Heart left ventricle (tissue), 16 donors: Measurements from ENCODE around the gene SUPT5H. TPM values are rescaled to one million over a fixed set of nuclear protein-coding genes. Genes with fewer than 3 reads are reported as not detected.
A peak's percentile ranks its signal among the peaks of the same experiment; 100 is the strongest.

ENCODE experiments used
- ATAC-seq, 4 donors: fragments of 200-7000 bp; cut with Tn5 transposase; one replicate each; pipeline ENCODE4 v1.9.1; 2020 to 2022; ENCODE audit warnings: moderate library complexity in 4 of 4, mild to moderate bottlenecking in 3 of 4, moderate number of reproducible peaks in 1 of 4
- DNase-seq, 5 donors: peaks; one replicate each; pipeline ENCODE4 v3.0.0-alpha.2; 2020
- H3K27ac ChIP-seq, 12 donors: fragments of 200-600 bp; sonication (generic) in 4 of 12; one replicate each; pipeline versions ENCODE4 v1.5.0 to v1.8.0; 2016 to 2022; ENCODE audit warnings: mild to moderate bottlenecking in 2 of 12
- H3K27me3 ChIP-seq, 9 donors: fragments of 200-600 bp; sonication (generic) in 2 of 9; one replicate each; pipeline versions ENCODE4 v1.5.1 to v1.8.0; 2016 to 2022; ENCODE audit warnings: mild to moderate bottlenecking in 3 of 9
- H3K36me3 ChIP-seq, 9 donors: fragments of 200-600 bp; sonication (generic) in 2 of 9; one replicate each; pipeline versions ENCODE4 v1.5.0 to v1.8.0; 2018 to 2022; ENCODE audit warnings: mild to moderate bottlenecking in 2 of 9
- H3K4me1 ChIP-seq, 12 donors: fragments of 200-600 bp; sonication (generic) in 4 of 12; one replicate each; pipeline versions ENCODE4 v1.5.0 to v1.8.0; 2016 to 2022; ENCODE audit warnings: mild to moderate bottlenecking in 3 of 12
- H3K4me3 ChIP-seq, 12 donors: fragments of 200-600 bp; sonication (generic) in 4 of 12; one replicate each; pipeline versions ENCODE4 v1.5.0 to v1.8.0; 2017 to 2022; ENCODE audit warnings: mild to moderate bottlenecking in 9 of 12, moderate library complexity in 4 of 12
- H3K9me3 ChIP-seq, 12 donors: fragments of 200-600 bp; sonication (generic) in 4 of 12; one replicate each; pipeline versions ENCODE4 v1.5.0 to v1.8.0; 2016 to 2022; ENCODE audit warnings: mild to moderate bottlenecking in 1 of 12
- POLR2A ChIP-seq, 2 donors: fragments of 450-650 bp; IDR thresholded peaks; one replicate each; pipeline ENCODE4 v1.6.1; 2017; ENCODE audit warnings: antibody characterized with exemption in 2 of 2, mild to moderate bottlenecking in 2 of 2, moderate library complexity in 2 of 2
- WGBS, 4 donors: extraction: QIAGEN DNeasy Blood & Tissue Kit in 2 of 4; methylation state at CpG; one replicate each; pipeline versions ENCODE4 v1.1.5 to v1.1.7; 2013 to 2018; 5-methylcytosine and 5-hydroxymethylcytosine counted together
- intact Hi-C, 10 donors: fragments of 100-400 bp; cut with DNase I; formaldehyde crosslinking; loops; one replicate each; pipeline versions ENCODE4 v1.11.1 to v1.14.2; 2022
- polyA plus RNA-seq, 2 donors: library from polyadenylated mRNA; stranded (reverse); fragments of 200-250 nt; gene quantifications; one replicate each; pipeline ENCODE4 v1.2.3, GENCODE V29; 2013
- total RNA-seq, 9 donors: library from RNA; depleted of rRNA in 2 of 9; stranded (reverse); fragments of >200 nt in 2 of 9; fragmentation: NEBNext Ultra II Directional in 3 of 9; extraction: Animal tissue kit (Norgen Biotek cat#: 25700) in 3 of 9; gene quantifications; one replicate each; pipeline versions ENCODE4 v1.1.0 to v1.2.4, GENCODE V29; 2016 to 2023
- TF ChIP-seq, protein P1 (sequence below), 12 donors: fragments of 200-600 bp; sonication (generic) in 4 of 12; IDR thresholded peaks; one replicate each; pipeline versions ENCODE4 v1.5.0 to v1.8.0; 2018 to 2022; ENCODE audit warnings: antibody characterized with exemption in 12 of 12, mild to moderate bottlenecking in 5 of 12
- donor health status: ischemic (EF 13 %, LVEDD 7.1; RV severe dilation, severe dysfunction).
- donor health status: healthy with polysubstance abuse.
- donor health status: DM: no; HTN: yes; CAD: no.
- donor health status: DM: no; HTN: no; CAD: no.
- donor health status: ischemic (EF 25% LVEDD 6.9; RV normal size, moderate dysfunction).
- donor health status: ischemic (EF 25% LVEDD 5.7; RV mildly dilated, moderate dysfunction).
- donor health status: healthy.
- donor health status: DM: yes; HTN: yes; CAD: no.
- donor health status: ischemic (EF 35%, LVEDD 5.7; RV mildly dilated, moderate dysfunction).
- donor health status: nonischemic (EF 11% LVEDD 7.7; RV severe dilation, severe dysfunction).
- donor health status: DM: yes; HTN: yes; CAD: no.
- donor health status: PGD.
- donor health status: ischemic (EF 29% LVEDD 5.4; RV normal size, mild dysfunction).
- donor health status: nonischemic (EF 23%, LVEDD 6.1; RV moderate dilation, normal function).

Gene SUPT5H
- total and polyA plus RNA-seq, 11 donors = 63.8 to 113 (median 81.7) TPM

DNA sequence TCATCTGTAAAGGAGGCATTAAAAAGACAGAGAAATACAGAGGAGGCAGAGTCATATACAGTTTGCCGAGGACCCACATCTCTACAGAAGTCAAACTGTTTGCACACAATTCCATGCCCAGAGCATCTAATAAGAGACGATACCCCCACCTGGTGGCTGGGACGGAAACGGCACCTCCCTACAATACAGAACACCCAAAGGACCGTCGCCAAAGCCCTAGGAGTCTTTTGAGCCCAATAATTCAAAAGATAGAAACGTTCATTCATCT lies 33.6 kb upstream of the SUPT5H start:
- intact Hi-C loops = loop anchor here in 8 of 10 donors (1.0 to 10.0 kb wide), 14 partner anchors 9 to 289 kb away; partner anchors contain the start of genes PAK4 (in 2 of the 8), RPS16 (in 2 of the 8), SAMD4B (in 2 of the 8) and EID2B (in 1 of the 8)
- Histone ChIP-seq H3K4me3 (peak overlapping the region in 10 of 12 donors; percentile 10 to 100 (median 86)), H3K27me3 (peaks cover 0 to 5% (median 0%) of the 10 kb centered on the region in 9 donors), H3K9me3 (no peaks in the 10 kb centered on the region), H3K27ac (peak overlapping the region; percentile 94 to 100 (median 99)), H3K36me3 (peaks cover 3 to 27% (median 20%) of the 10 kb centered on the region in 9 donors), H3K4me1 (peaks cover 7 to 60% (median 36%) of the 10 kb centered on the region in 12 donors)
- peak; percentile 88 to 94 (median 90) for DNase-seq
- no peak for TF ChIP-seq POLR2A (IDR thresholded peaks at IDR 0.05)
- TF ChIP-seq, protein P1, sequence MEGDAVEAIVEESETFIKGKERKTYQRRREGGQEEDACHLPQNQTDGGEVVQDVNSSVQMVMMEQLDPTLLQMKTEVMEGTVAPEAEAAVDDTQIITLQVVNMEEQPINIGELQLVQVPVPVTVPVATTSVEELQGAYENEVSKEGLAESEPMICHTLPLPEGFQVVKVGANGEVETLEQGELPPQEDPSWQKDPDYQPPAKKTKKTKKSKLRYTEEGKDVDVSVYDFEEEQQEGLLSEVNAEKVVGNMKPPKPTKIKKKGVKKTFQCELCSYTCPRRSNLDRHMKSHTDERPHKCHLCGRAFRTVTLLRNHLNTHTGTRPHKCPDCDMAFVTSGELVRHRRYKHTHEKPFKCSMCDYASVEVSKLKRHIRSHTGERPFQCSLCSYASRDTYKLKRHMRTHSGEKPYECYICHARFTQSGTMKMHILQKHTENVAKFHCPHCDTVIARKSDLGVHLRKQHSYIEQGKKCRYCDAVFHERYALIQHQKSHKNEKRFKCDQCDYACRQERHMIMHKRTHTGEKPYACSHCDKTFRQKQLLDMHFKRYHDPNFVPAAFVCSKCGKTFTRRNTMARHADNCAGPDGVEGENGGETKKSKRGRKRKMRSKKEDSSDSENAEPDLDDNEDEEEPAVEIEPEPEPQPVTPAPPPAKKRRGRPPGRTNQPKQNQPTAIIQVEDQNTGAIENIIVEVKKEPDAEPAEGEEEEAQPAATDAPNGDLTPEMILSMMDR (IDR thresholded peaks at IDR 0.05) = peak; percentile 87 to 99 (median 94)
- 0 to 1% (median 0%) methylated on average over 7 of the region's 7 CpGs for WGBS, 4 donors
- peak; percentile 28 to 53 (median 36) for ATAC-seq

DNA sequence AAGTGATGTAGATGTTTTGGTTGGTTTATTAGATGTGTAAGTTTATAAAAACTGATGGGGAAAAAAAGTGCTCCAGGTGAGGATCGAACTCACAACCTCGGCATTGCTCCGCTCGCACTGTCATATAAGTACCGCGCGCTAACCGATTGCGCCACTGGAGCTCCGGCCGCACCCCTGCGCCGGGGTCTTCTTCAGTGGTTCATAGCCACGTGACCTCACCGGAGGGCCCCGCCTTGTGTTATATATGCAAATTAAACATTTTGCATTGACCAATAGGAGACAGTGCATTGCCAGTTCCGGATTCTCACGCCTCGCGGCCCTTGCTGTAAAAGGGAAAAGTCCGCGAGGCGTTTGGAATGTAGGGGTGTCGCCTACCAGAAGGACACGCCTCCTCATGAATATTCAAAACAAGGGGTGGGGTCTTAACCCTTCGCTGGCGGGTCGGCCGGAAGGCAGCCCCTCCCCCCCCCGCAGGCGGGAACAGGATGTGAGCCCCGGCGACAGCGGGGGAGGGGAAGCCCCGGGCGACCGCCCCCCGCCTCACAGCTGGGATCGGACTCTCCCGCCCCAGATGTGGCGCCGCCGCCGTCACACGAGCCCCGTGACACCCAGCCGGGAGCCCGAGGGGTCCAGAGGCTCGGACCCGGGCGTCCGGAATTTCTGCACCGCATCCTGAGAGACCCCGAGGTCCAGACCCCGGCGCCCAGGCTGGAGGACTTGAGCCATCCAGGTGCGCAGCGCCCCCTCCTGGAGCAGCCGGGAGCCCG lies 33.1 kb upstream of the SUPT5H start, which contains the start of gene PLEKHG2:
TSS of gene PLEKHG2 (plus strand) at position 570 of the 767 bp plus-strand sequence. CDS start 1,418 bp downstream, outside the sequence.
- intact Hi-C loops = loop anchor here in 8 of 10 donors (1.0 to 10.0 kb wide), 12 partner anchors 15 to 290 kb away; partner anchors contain the start of genes PAK4 (in 2 of the 8), RPS16 (in 2 of the 8), SAMD4B (in 2 of the 8) and EID2B (in 1 of the 8)
- H3K4me1 ChIP-seq = peaks cover 7 to 65% (median 37%) of the 10 kb centered on the region in 12 donors
- 0 to 1% (median 0%) methylated on average over 30 to 60 of the region's 60 CpGs for WGBS, 4 donors
- DNase-seq = peak; percentile 97 to 98 (median 97)
- TF ChIP-seq, protein P1 (IDR thresholded peaks at IDR 0.05) = peak; percentile 75 to 98 (median 89)
- TF ChIP-seq POLR2A (IDR thresholded peaks at IDR 0.05) = peak in 1 of 2 donors; percentile 80
- peaks cover 0 to 5% (median 0%) of the 10 kb centered on the region in 9 donors for H3K27me3 ChIP-seq
- H3K27ac ChIP-seq = peak within 1 kb of the TSS; percentile 94 to 100 (median 99)
- no peaks in the 10 kb centered on the region for H3K9me3 ChIP-seq
- ATAC-seq = peak; percentile 65 to 72 (median 71)
- peak within 1 kb of the TSS; percentile 61 to 100 (median 85) for H3K4me3 ChIP-seq
- H3K36me3 ChIP-seq = peaks cover 3 to 32% (median 25%) of the 10 kb centered on the region in 9 donors

DNA sequence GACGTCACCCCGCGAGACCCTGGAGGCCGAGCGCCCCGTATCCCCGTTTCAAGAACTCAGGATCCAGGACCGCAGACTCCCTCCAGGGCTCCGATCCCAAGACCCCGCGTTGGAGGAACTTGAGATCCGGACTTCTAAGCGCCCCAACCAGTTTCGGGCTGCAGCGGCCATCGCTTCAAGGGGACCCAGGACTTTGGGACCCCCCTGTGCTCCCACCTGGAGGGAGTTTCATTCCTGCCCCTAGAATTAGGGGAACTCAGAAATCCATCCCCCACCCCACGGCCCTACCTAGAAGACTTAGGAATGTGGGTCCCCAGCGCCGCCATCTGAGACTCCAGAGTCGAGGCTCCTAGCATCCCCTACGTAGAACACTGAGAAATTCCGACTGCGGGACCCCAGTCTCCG lies 32.5 kb upstream of the SUPT5H start:
- DNase-seq (no peak), ATAC-seq (no peak)
- Histone ChIP-seq H3K4me3 (peak overlapping the region; percentile 61 to 100 (median 85)), H3K9me3 (no peaks in the 10 kb centered on the region), H3K36me3 (peaks cover 3 to 33% (median 27%) of the 10 kb centered on the region in 9 donors), H3K4me1 (peaks cover 7 to 67% (median 37%) of the 10 kb centered on the region in 12 donors), H3K27me3 (peaks cover 0 to 5% (median 0%) of the 10 kb centered on the region in 9 donors), H3K27ac (peak overlapping the region; percentile 74 to 100 (median 99))
- 0% methylated on average over 20 to 24 of the region's 24 CpGs for WGBS, 4 donors
- TF ChIP-seq, protein P1 (IDR thresholded peaks at IDR 0.05) = peak in 4 of 12 donors; percentile 2 to 35 (median 20)
- no peak for TF ChIP-seq POLR2A (IDR thresholded peaks at IDR 0.05)
- intact Hi-C loops = loop anchor here in 8 of 10 donors (1.0 to 10.0 kb wide), 12 partner anchors 16 to 291 kb away; partner anchors contain the start of genes PAK4 (in 2 of the 8), RPS16 (in 2 of the 8), SAMD4B (in 2 of the 8) and EID2B (in 1 of the 8)
